Measurements from ENCODE around the gene ZFC3H1.
"Not testable (repeated sequence)": the region's sequence is repeated elsewhere in the genome, so short reads cannot be mapped to it uniquely, and the experiment has no call there.

ZFC3H1 gene

DNA sequence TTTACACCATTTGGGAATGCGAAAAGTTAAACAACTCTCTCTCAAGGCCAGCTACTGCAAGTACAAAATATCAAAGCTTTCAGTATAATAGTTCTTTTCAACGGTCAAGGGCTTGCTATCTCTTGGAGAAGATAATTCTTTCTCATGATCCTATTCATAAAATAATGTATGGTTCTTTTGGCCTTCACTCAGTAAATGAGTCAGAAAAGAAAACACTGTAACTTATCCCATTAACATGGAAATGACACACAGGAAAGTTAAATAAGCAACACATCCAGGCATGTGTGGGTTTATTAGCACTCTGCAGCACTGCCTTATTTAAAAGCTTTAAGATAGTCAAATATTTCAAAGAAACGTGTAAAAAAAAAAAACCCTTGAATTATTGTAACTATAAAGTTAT is 36.9 kb downstream of the ZFC3H1 start:
- DNase-seq = no peak

DNA sequence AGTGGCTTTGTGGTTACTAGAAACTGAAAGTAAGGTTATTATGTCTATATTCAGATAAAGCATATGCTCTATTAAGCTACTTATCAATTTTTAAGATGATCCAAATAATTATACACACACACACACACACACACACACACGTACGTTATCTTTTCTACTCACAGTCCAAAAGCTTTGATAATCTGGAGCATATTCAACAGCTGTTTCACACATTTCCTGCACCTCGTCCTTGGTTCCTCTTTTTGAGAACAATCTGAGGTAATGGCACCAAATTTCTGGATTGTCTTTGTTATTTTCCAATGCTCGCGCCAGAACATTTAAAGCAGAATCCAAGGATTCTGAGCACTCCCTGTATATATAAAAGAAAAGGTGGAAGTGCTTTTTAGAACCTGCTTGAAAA is 37.5 kb downstream of the ZFC3H1 start:
- DNase-seq = peak; percentile 37 to 58 (median 50)

DNA sequence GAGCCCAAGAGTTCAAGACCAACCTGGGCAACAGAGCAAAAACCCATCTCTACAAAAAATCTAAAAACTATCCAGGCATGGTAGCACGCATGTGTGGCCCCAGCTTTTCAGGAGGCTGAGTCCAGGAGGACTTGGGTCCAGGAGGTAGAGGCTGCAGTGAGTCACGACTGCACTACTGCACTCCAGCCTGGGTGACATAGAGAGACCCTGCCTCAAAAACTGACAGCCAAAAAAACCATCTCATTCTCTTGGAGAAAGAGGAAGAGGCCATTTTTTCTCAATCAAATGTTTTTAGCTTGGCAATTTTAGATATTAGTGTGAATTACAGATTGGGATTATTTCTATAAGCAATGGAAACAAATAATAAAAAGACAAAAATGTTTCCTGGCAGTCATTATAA is 38.2 kb downstream of the ZFC3H1 start:
- DNase-seq = no peak

DNA sequence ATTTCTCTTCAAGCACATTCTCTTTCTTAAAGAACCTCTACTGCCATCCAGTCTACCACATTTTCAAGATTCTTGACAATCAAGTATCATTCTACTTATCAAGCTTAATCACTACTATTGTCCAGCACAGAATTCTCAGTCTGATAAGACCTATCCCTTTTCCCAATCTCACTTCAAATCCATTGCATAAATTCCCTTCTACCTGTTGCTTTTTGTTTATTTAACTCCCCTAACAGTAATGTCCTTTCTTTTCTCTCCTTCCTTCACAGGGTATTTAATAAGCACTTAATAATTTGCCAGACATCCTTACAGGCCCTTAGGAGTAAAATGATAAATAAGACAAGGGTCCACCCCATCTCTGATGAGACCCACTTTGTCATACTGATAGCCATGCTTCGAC is 41.7 kb downstream of the ZFC3H1 start:
- no peak for DNase-seq

DNA sequence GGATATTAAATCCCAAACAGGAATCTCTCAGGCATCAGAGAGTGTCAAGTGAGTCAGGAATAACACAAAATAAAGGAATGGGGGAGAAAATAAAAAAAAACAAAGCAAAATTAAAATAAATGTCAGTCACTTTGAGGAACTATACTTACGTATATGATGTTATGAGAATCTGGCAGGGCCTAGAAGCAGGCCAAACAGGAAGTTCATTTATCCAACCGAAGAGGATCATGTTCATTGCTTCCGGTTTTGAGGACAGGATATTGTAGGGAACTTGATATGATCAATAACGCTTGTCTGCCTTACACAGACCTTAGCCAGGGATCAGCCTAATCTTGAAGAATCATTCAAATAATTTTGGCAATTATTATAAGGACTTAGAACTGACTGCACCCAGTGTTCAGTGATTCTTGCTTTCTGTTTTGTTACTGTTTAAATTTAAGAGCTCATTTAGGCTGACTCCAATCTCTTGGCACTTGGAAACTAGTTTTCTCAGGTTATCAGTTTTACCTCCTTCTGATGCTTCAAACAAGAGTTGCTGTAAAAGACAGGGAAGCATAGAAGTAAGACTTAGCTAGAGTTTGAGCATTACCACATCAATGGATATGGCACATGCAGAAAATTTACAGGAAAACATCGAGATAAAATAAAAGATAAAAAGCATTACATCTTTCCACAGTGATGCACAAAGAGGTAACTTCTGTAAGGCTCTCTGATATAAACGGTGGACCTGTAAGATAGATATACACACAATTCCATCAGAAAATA is 53.4 kb downstream of the ZFC3H1 start:
- peak; percentile 37 to 72 (median 51) for DNase-seq

DNA sequence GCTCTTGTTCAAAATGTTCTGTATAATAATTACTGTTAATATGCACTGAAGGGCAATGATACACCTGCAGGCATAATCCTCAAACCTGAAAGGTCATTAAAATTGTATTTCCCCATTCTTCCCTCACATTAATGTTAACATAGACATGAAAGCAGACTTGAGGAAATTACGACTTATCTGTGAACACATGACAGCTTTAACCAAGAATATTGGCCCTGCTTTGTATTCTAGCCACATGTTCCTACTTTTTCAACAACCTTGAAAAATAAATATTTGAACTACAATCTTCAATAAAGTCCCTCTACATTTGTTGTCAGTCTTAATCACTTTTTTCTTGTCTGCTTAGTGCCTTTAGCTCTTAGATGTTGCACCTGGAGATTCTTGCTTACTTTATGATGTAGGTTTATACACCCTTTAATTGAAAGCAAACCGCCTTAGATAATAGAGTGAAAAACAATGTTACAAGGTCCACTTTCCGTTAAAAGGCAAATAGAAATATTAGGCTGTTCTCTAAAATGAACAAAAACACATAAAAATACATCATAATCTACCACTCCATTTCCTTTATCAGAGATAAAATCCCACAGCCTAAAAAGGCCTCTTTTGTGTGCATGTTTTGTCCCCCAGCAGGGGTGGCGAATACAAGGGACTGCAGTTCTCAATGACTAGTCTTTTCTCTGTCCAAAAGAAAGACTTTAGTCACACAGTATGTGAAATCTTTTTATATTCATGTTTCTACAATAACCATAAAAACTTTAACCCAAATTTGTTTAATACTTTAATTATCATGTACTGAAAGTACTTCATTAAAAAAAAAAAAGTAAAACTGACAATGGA is 55.9 kb downstream of the ZFC3H1 start:
- no peak for DNase-seq

DNA sequence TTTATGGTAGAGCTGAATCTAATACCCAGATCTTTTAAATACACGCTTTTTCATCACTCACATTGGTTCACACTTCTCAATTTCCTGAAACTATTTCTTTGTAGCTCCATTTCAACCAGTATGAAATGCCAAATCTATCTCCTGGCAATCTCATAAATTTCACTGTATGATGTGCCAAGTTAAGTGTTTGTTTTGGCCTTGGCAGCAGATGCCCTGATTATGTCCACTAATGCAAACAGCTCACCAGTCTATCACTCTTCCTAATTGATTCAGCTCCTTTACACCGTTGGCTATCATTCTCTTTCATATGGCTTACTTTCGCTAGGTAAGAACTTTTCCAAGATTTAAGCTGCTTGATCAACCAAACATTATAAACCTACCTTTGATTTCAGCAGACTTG is 58.6 kb downstream of the ZFC3H1 start:
- DNase-seq = no peak

DNA sequence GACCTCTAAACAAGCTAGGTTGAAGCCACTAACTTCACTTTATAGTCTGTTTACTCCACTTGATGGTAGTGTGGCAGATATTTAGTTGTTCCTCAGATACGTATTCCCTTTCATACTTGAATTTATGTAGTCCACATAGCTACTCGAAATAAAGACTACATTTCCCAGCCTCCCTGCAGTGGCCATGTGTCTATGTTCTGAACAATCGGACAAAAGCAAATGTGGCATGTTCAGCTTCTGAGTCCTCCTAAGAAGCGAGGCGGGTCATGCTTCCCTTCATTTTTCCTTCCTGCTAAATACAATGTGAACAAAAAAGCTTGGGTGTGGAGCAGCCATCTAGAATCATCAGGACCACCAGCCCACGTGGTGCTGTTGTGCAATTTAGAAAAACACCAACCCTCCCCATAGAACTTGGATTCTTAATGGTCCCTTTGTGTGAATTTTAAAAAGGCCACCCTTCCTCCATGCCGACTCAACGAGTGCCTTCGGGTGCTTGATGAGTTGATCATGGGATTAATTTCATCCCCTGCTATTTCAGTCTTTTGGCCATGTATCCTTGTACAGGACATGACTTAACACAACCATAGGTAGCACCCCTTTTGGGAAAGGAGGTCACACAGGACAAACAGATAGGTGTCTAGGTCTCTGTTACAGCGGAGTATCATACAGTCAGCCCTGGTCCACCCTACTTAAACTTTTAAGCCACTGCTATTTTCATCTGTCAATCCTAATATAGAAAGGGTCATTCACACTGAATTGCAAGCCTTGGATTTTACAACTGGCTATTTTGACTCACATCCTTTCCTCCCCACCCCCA is 60.7 kb downstream of the ZFC3H1 start:
- no peak for DNase-seq

DNA sequence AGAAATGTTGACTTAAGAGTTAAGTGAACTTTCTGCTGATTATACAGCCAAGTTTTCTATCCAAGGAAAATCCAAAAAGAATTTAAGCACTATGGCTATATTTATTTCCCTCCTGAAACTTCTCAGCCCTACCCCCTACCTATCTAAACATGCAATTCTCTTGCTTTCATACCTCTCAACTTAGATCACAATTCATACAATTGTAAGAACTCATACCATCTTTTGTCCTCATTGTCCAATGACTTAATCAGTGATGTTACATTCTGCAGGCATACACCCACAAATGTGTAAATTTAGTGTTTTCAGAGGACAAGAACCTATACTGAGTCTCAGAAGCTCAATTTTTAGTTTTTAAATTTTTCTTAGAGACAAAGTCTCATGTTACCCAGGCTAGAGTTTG is 62.1 kb downstream of the ZFC3H1 start:
- no peak for DNase-seq

DNA sequence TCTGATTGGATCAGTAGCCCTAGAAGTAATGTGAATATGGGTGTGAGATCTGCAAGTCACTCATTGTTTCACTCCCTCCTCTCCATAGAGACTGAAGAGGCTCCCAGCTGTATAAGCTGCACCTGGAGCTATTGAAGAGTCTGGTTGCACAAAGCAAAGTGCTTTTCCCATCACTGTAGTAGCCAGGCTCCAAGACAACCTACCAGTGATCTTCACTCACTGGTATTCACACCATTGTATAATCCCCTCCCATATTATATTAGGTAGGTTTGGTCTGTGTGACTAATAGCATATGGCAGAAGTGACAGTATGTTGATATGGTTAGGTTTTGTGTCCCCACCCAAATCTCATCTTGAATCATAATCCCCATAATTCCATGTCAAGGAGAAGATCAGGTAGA is 64.4 kb downstream of the ZFC3H1 start:
- no peak for DNase-seq

DNA sequence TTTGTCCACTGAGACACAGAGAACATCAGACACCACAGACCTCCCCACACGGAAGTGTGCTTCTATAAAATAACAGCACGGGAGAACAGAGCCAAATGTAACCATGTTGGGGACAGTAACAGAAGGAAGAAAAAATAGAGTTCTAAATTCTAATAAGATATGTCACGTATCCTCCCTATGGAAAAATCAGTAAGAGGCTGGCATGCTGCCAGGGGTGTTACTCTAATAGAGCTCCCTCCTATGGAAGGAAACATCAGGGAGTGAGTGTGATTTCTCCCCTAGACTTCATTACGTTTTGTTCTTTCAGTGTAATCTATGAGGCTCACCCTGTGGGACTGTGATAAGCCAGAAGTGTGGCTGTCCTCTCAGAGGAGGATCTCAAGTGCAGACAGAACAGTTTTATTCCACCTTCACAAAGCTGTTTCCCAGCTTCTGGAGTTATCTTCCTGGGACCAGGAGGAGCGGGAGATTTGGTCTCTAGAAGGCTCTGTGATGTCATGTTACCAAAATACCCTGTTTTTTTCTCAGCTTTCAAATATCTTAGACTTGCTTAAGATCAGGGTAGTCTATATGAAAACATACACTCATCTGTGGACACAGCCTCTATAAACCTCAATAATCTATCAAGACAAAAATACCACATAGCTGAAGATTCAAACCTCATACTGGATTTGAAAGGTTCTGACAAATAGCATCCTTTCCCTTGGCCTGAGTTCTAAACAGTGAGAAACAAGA is 69.3 kb downstream of the ZFC3H1 start:
- DNase-seq = no peak

DNA sequence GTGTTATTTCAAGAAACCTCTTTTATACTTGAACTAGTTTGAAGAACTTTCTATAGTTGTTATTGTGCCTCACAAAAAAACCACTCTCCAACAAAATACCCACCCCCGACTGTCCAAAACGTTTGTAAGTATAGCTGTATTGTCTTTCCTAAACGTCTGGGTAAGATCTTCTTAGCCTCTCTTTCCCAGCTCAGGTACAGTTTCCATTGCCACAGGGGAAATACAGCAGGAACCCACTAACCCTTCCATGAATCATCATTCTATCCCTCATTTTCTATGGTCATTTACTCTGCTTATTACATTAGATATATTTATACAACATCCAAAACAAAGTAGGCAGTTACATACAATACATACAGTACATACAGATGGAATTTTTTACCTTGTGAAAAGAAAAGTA is 70.8 kb downstream of the ZFC3H1 start:
- DNase-seq = no peak

DNA sequence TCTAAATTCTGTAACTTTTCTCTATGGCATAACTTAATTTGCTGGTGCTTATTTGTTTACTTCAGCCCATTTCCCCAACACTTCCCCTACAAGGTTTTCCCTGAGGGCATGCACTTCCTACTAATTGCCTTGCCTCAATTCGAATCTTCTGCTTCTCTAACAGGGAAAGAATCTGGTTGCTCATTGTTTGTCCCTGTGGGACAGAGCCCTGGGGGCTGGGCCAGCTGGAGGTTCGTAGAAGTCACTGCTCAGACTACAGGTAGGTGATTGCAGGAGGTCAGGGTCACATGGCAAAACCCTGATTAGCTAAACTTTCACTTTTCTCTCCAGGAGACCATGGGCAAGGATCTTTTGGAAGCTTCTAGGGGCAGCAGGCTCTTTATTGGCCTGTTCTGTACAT is 72.0 kb downstream of the ZFC3H1 start:
- no peak for DNase-seq

DNA sequence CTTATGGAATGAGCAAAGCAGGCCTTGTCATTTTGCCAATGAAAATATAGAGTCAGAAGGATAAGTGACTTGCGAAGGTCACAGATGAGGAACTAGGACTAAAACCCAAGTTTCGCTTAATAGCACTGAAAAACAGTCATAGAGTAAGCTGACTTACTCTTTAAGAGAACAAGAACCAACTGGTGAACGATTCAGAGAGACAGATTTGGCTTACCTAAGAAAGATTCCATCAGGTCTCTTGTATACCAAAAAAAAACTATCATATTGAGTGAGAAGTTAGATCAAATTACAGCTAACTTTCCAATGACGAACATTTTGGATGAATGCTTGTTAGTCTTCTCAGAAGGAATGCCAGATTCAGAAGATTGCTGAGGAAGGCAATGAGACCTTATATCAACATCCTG is 74.2 kb downstream of the ZFC3H1 start:
- no peak for DNase-seq

DNA sequence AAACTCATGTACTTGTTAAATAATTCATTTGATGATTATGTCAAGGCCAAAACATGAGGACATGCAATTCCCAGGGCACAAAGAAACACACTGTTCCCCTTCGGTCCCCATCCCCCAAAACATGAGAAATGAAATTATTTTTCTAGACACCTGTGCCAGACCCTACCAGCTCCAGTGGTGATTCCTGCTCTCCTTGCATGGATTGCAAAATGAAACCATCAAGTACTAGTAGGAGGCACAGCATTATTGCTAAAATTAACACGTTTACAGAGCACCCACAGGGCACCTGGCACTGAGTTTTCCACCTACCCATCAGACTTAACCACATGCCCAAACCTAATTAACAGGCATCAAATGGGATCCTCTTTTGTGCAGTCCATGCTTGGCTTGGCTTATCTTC is 76.6 kb downstream of the ZFC3H1 start:
- no peak for DNase-seq

DNA sequence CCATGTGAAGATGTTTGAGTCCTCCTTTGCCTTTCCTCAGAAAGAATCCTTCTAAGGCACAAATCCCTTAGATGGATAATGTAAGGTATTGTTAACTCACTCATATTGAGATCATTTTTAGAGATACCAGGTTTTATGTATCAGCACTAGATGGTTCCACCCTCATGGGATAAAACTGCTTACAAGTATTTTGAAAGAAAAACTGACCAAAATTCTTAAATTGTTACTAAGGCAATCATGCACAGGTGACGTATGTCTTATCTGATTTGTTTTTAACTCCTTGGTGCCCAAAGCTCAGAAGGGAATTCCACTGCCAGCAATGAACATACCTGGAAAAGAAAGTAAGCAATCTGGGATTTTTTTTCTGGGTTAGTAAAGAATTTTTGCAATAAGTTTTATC is 78.4 kb downstream of the ZFC3H1 start:
- DNase-seq = no peak

DNA sequence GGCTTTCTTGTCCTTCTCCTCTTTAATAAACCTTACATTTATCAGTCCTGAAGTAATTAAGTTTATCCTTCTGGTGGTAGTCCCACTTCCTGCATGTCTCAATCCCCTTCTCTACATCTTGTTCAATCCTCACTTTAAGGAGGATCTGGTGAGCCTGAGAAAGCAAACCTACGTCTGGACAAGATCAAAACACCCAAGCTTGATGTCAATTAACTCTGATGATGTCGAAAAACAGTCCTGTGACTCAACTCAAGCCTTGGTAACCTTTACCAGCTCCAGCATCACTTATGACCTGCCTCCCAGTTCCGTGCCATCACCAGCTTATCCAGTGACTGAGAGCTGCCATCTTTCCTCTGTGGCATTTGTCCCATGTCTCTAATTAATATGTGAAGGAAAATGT is 79.3 kb downstream of the ZFC3H1 start:
- no peak for DNase-seq

DNA sequence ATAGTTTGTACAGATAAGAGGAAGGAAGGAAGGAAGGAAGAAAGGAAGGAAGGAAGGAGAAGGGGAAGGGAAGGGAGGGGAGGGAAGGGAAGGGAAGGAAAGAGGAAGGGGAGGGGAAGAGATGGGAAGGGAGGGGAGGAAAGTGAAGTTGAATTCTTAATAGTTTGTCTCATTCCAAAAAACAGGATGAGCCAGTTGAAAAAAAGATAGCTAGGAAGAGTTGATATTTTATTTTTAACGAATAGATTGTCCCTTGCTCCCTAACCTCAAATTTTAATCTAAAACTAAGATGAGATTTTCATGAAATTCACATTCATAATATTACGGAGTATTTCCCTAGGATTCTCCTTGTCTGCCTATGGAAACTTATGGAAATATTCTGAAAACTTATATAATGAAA is 80.7 kb downstream of the ZFC3H1 start:
- DNase-seq = no peak

DNA sequence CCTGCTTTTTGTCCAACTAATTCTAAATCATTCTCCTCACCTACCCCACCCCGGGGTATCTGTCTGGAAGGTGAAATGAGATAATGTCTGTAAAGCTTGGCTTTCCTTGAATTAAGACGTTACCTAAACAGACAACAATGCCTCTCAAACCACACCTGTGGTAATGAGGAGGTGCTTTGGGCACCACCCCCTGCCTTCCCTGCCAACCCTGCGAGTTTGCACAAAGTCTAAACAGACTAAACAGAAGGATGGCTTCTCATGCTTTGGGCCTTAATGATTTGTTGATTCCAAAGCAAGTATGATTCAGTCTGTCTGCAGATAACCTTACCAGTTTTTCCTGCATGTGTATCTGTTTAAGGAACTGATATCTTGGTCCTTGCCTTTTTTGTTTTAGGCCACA is 82.4 kb downstream of the ZFC3H1 start:
- no peak for DNase-seq

DNA sequence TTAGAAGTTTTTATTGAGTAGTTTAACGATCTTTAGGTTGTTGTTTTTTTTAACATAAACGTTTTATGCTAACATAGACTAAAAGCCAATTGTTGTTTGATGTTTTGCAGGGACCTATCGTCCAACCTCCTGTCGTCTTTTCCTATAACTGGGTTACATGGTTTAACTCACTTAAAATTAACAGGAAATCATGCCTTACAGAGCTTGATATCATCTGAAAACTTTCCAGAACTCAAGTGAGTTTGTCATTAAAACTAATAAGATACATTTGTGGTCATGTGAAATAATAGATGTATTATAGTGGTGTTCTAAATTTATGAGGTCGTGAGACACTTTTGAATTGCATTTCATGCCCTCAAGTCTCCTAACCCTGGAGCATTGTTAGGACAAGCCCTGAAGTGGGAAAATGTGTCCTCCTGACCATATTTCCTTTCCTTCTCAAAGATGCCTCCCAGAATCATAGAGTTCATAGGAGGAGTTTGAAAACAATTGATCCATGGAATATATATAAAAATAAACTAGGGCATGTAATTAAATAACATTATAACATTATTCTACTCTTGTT is 84.9 kb downstream of the ZFC3H1 start:
- no peak for DNase-seq

DNA sequence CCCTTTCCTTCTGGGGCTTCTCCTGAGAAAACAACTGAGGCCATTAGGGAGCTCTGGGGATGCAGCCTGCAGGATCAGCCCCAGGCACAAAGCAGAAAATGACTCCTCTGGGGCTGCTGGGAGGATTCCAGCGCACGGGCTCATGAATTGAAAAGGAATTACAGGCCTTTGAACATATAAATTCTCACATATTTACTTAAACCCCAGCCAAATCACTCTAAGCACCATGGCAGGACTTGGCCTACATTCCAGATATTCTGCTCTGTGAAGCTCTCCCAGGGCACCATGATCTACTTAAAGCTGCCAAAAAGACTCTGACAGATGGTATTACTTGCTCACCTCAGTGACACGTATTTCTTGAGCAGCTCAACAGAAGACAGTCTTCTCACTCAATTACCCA is 87.2 kb downstream of the ZFC3H1 start:
- DNase-seq = no peak

DNA sequence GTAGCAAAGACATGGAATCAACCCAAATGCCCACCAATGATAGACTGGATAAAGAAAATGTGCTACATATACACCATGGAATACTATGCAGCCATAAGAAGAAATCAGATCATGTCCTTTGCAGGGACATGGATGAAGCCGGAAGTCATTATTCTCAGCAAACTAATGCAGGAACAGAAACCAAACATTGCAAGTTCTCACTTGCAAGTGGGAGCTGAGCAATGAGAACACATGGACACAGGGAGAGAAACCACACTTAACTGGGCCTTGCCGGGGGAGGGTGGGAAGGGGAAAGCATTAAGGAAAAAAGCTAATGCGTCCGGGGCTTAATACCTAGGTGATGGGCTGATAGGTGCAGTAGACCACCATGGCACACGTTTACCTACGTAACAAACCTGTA is 93.8 kb downstream of the ZFC3H1 start:
- not testable (repeated sequence) for DNase-seq

All from suppressor macrophage (primary cell).